Measurements from ENCODE around the gene TP53BP2.

TP53BP2 gene

DNA sequence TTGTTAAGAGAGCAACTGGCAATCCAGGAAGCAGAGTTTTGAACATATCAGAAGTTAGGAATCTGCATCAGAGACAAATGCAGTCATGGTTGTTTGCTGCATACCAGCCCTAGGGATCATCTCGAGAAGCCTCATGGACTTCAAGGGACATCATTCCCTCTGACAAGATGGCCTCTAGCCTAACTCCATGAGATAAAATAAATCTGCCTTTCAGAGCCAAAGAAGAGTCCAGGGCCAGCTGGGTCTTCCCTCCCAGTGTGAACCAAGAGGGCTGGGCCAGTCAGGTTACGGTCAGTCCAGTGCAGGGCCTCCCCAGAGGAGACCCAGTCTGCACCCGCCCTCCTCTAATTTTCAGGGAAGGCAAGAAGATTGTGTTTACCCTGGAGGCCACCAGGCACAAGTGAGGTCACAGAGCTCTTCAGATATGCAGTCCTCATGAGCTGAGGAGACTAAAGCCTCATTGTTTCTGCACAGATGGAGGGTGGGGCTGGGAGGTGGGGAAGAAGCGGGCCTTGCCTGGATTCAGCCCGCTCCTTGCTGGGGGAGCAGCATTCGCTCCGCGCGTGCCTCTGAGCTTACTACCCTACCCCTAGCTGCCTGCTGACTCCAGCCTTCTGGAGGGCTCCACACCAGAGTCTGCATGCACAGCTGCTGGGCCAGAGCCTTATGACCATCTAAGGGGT is 80.6 kb downstream of the TP53BP2 start:
- DNase-seq (ENCODE audit: low read depth in 3 of 3) = no peak

DNA sequence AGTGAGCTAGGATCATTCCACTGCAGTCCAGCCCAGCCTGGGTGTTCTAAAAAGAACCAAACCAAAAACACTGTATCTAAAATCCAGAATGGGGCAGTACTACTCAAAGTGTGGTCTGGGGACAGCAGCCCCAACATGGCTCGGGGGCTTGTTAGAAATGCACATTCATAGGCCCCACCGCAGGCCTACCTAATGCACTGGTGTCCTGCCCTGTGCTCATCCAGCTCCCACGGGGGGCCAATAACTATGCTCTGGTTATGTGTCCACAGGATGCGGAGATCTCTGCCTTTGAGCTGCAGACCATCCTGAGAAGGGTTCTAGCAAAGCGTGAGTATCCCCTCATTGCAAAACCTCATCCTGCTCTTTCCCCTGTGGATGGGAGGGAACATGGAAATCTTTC is 81.9 kb downstream of the TP53BP2 start:
- DNase-seq (ENCODE audit: low read depth in 3 of 3) = no peak

DNA sequence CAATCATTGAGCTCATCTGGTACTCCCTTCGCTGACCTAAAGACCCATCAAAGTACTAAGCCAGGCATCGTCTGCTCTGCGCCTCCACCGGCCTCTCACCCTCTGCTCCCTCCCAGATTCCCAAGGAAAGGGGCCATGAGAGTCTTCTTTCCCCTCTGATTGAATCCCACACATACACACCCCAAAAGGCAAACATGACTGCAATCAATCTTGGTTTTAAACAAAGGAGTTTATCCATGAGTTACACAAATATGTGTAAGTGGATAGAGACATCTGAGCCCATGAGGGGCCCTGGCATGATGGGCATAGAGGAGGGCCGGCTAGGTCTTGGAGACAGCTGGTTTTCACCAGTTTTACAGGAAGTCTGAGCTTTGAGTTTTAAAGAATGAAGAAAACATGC is 82.5 kb downstream of the TP53BP2 start:
- DNase-seq (ENCODE audit: low read depth in 3 of 3) = no peak

DNA sequence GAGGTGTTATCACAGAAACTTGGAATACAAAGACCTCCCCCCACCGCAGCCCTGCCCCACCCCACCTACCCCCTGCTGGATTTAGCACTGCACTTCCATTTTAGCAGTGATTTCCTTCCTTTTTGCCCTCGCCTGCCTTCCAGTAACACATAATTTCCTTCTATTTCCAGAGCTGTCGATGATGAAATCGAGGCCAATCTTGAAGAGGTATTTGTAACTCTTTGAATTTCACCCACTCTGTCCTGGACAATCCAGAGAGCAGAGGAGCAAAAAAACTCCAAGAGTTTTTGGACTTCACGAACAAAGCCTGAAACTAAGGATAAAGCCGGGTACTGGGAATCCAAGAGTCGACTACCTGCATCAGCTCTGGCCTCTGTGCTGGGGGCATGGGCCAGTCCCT is 84.3 kb downstream of the TP53BP2 start:
- DNase-seq (ENCODE audit: low read depth in 3 of 3) = no peak

DNA sequence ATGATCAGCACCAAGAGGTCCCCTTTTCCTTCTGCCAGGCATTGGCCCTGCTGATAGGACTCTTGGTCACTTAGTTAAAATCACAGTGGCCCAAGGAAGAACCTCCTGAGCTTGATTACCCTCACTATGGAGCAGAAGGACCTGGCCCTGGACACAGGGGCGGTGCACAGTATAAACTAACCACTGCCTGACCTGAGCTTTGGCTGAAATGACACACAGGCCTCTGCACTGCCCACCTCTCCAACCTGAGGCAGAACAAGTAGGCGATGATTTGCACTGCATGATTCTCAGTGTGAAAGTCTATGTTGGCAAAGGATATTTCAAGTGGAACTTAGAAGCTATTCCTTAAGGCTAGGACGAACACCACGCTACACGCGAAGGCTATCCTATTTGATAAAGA is 84.9 kb downstream of the TP53BP2 start:
- DNase-seq (ENCODE audit: low read depth in 3 of 3) = no peak

DNA sequence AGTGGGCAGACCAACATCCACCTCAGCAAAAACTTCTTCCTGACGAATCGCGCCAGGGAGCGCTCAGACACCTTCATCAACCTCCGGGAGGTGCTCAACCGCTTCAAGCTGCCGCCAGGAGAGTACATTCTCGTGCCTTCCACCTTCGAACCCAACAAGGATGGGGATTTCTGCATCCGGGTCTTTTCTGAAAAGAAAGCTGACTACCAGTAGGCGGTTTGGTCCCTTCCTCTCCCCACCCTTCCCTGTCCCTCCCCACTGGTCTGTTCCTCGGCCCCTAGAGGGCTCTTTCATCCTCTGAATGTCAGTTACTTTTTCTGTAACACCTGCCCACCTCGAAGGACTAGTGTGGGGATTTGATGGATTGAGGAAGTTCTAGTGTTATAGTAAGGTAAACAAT is 86.5 kb downstream of the TP53BP2 start:
- no peak for DNase-seq (ENCODE audit: low read depth in 3 of 3)

DNA sequence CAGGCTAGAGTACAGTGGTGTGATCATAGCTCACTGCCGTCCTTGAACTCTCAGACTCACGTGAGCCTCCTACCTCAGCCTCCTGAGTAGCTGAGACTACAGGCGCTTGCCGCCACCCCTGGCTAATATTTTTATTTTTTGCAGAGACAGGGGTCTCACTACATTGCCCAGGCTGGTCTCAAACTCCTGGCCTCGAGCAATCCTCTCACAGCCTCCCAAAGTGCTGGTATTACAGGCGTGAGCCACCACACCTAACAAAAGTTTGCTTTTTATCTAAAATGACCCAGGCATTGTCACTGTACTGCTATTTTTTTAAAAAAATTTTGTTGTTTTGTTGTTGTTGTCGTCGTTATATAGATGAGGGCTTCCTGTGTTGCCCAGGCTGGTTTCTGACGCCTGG is 87.0 kb downstream of the TP53BP2 start:
- DNase-seq (ENCODE audit: low read depth in 3 of 3) = no peak

DNA sequence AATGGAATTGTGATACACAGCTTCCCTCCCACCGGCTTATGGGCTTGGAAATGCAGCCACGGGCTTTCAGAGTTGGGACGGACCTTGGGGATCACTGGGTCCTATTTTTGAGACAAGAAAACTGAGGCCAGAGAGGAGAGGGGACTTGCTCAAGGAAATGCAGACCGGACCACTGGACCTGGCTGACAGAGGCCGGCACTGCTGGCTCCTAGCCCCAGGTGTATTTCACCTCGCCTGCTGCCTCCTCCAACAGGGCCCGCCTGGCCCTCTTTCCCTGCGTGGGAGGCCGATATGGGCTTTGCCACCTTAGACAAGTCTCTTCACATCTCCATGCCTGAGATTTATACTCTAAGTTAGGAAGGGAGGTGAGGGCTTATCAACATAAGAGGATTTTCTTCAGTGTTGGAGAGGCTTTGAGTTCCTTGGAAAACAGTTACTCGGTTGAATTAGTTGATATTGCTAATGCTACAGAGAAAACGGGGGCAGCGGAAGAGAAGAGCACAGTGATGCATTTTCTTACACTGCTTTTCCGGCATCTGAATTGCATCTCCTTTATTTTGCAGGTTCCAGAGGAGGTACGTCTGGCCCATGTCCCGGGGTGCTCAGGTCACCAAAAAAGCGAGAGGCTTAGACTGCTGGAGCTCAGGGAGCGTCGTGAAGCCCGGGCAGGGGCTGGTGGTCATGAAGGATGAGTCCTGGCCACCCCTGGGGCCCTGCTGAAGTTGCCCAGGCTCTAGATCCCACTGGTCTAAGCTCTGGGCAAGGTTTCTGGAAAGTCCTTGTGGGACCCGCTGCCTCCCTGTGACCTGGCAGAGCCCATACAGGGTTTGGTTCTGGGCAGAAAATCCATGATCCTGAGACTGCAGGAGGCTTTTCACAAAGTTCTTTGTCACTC is 88.7 kb downstream of the TP53BP2 start:
- no peak for DNase-seq (ENCODE audit: low read depth in 3 of 3)

DNA sequence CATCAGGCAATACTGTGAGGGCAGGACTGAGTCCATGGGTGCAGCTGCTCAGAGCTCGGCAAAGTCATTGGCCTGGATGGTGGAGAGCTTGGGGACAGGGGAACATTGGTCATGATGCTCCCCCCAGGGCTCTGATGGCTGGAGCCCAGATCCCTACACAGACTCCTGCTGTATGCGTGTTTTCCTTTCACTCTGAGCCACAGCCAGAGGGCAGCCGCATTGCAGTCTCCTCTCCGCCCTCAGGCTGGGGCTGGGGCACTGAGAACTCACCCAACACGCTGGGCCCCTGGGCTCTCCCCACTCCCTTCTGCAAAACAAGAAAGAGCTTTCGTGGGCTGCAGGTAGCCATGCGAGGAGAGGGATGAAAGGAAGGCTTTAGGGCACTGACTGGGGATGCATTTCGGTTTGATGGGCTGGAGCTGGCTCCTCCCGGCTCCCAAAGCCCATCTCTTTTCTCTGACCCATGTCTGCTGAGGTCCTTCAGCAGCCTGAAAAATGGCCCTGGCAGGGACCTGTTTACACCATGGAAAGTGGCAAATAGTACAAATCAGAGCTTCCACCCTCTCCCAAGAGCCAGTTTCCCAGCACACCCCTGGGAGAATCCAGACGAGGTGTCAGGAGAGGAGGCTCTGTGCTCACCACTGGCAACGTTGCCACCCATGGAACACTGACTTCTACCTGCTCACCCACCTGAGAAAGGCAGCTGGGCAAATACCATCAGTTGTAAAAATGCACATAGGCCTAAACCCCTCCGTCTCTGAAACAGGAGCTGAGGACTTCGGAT is 89.6 kb downstream of the TP53BP2 start:
- no peak for DNase-seq (ENCODE audit: low read depth in 3 of 3)

DNA sequence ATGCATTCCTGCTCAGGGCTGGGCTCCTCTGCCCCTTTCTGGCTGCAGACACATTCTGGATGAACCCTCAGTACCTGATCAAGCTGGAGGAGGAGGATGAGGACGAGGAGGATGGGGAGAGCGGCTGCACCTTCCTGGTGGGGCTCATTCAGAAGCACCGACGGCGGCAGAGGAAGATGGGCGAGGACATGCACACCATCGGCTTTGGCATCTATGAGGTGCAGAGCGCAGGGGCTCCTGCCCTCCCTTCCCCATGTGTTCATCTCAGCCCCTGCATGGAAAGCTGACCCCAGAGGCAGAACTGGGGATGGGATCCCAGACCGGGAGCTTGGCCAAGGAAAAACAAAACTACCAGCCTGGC is 90.3 kb downstream of the TP53BP2 start:
- DNase-seq (ENCODE audit: low read depth in 3 of 3) = no peak

DNA sequence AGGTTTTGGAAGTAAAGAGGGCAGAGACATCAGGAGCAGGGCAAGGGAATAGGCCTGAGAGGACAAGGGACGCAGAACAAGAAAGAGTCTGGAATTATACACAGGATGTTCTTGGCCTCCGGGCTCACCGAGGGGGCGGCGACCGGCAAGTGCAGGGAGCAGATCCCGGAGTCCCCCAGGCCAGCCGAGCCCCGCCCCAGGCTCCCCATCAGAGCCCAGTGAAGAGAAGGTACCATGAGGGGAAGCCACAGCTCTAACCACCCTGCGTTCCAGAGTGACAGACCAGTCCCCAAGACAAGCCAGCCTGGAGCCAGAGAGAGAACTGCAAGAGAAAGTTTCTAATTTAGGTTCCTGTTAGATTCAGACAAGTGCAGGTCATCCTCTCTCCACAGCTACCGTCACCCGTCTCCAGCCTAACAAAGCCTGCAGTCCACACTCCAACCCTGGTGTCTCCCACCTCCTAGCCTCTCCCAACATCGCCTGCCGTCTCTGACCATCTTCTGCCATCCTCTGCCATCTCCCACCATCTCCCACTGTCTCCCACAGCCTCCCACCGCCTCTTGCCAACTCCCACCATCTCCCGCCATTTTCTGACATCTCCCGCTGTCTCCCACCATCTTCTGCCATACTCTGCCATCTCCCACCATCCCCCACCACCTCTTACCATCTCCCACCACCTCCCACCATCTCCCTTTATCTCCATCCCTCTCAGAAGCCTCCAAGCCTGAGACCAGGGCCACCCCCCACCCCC is 90.9 kb downstream of the TP53BP2 start:
- DNase-seq (ENCODE audit: low read depth in 3 of 3) = no peak

DNA sequence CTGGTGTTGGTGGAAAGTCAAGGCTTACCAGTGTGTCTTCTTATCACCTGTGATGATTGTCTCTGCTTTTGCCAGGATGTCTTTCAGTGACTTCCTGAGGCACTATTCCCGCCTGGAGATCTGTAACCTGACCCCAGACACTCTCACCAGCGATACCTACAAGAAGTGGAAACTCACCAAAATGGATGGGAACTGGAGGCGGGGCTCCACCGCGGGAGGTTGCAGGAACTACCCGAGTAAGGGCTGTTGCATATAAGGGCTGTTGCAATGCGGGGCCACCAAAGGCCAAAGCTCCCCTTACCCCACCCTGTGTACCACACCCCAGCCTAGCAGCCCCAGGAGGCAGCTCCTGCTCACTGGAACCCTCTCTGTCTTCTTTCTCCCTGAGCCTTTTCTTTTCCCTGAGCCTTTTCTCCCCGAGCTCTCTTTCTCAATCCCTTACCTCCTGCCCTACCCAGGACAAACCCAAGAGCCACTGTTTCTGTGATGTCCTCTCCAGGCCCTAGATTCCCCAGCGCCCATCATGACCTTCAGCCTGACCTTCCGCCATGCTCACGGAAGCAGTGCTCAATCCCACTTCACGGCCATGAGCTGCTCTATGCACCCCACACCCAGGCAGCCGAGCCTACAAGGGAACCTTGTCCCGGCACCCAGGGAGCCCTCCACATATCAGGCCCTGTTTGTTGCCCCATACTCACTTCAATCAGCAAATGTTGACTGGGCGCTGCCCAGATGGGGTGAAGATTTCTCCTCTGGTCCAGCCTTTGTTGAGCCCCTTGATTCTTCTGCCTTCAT is 92.8 kb downstream of the TP53BP2 start:
- DNase-seq (ENCODE audit: low read depth in 3 of 3) = no peak

DNA sequence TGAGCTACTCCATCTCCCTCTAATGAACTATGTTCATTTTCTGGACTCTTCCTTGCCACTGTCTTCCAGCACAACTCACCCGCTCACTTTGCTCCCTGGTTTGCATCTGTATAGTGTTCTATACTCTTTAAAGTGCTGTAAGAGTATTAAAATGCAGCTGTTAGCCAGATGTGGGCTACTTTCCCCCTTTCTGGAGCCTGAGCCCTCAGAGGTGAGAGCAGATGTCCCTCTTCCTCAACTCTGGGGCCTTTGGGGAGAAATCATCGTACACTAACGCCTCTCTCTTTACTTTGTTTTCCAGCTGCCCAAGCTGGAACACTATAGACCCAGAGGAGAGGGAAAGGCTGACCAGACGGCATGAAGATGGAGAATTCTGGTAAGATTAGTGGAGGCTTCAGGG is 94.1 kb downstream of the TP53BP2 start:
- DNase-seq (ENCODE audit: low read depth in 3 of 3) = no peak

DNA sequence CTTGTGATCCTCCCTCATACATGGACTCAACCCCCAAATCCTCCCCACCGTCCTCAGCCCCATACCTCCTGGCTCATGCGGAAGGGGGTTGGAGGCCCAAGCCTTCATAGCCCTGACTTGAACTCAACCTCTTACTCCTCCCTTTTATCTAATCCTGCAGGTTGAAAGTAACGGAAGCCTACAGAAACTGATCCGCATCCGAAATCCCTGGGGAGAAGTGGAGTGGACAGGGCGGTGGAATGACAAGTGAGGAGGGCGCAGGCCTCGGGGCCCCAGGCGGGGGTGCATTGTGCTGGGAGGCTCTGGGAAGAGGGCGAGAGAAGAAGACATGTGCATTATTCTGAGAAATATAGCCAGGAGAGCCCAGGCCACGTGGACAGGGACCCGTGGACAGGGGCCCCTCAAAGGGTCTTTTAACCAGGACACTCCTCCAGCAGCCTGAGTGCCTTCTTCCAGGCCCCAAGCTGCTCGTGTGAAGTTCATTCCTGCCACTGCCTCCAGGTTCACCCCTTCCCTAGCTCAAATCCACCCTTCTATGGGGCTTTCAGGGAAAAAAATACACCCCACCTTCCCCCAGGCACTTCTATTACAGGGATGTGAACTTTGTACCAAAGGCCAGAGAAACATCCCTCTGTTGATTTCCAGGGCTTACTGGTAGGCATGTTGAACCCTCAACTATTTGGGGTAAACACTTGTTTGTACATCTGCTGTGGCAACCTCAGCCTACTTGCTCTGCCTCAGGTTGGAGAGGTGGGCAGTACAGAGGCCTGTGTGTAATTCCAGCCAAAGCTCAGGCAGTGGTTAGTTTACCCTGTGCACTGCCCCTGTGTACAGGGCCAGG is 94.8 kb downstream of the TP53BP2 start:
- DNase-seq (ENCODE audit: low read depth in 3 of 3) = no peak

DNA sequence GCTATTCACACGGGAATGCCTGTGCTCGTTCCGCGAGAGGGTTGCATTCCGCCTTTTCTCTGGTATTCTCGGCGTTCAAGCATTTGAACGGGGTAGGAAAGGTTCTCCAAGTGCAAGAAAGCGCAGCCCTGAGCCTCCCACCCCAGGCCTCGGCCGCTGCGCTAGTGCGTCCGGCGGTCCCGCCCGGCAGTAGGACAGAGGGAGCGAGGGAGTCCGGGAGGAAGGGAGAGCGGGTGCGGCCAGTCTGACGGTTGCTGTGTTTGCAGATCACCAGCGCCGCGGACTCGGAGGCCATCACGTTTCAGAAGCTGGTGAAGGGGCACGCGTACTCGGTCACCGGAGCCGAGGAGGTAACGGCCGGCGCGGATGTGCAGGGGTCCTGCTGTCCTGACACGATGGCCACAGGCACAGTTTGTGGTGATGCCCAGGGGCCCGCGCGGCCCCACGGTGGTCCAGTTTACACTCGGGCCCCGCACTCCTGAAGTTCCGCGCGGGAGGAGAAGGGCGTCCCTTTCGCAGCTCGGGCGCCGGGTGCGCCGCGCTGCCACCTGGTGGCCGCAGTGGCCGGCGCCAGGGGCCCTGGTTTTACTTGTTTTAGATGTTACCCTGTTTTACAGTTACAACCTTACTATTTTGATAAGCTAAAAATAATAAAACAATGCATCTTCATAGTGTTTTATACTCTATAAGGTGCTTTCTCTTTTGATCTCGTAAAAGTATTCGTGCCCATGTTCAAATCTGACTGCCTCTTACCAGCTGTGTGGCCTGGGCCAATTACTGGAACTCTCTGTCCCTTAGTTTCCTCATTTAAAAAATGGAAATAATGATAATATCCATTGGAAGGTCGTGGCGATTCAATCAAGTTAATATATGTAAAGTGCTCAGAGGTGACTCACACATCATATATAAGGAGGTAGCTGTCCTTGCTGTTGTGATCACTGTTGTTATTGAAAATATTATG is 96.7 kb downstream of the TP53BP2 start:
- peak; percentile 15 to 49 (median 32) for DNase-seq (ENCODE audit: low read depth in 3 of 3)

DNA sequence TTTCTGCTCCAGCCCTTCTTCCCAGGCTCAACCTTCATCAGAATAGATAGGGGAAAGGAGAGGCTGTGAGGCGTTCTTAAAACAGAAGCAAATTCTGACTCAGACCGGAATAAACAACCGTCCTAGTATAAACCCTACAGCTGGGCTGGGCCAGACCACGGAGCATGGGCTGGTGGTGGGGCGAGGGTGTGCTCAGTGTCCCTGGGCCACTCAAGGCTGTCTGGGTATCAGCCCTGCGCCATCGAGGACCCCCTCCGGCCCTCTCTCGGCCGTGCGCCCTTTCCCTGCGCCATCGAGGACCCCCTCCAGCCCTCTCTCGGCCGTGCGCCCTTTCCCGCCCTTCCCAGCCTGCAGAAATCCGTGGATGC is 97.4 kb downstream of the TP53BP2 start:
- DNase-seq (ENCODE audit: low read depth in 3 of 3) = no peak

DNA sequence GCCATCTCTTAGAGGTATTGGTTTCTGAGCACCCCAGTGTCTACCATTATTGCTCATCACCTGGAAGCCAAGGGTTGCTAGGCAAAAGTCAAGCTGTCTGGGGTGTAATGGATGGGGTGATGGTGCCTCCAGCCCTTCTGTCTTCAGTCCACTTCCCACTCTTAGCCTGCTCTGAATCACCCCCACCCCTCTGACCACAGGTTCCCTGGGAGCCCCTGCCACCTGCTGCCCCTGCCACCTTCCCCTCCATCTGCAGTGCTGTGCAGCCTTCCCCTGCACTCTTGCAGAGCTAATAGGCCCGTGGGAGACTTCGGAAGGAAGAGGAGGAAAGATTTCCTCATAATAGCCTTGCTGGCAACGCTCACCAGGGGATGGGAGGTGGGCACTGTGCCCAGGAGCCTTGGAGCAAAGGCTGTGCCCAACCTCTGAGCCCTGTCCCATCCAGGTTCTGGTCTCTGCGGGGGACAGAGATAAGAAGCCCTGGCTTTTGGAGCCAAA is 97.9 kb downstream of the TP53BP2 start:
- DNase-seq (ENCODE audit: low read depth in 3 of 3) = no peak

DNA sequence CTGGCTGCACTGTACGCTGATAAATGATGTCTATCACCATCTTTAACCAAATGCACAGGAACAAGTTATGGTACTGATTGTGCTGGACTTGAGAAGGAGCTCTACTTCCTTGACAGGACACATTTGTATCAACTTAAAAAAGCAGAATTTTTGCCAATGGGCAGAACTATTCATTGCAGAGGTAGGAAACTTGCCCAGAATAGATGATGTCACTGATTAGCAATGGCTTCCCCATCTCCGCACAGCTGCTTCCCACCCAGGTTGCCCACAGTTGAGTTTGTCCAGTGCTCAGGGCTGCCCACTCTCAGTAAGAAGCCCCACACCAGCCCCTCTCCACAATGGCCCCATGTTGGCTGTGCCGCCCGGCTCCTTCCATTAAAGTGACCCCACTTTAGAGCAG is 100.0 kb downstream of the TP53BP2 start:
- no peak for DNase-seq (ENCODE audit: low read depth in 3 of 3)
